HG03064 (cell line): ENCODE data around the gene TBC1D4.

Source experiments
- ATAC-seq: cut with Tn5 transposase; IDR thresholded peaks from one replicate; pipeline ENCODE4 v1.9.1; 2021; ENCODE audit warnings: low read depth; ENCODE audit not compliant: unreplicated experiment

Gene TBC1D4

DNA sequence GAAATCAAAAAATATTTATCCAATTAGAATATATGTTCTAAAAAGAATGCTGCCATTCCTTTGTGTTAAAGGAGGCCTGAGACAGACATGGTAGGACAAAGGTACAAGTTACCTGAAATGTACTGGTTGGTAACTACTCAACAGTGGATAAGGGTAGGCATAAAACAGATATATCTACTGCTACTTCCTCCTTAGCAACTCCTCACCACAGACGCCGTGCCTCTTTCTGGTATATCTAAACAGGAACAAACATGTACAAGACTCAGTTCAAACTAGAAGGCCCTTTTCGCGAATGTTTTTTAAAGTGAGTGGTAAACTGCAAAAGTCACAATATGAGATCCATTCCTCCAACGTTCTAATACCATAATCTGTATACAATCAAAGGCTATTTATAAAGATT, 86.9 kb downstream of the TBC1D4 start:
- no peak for ATAC-seq

DNA sequence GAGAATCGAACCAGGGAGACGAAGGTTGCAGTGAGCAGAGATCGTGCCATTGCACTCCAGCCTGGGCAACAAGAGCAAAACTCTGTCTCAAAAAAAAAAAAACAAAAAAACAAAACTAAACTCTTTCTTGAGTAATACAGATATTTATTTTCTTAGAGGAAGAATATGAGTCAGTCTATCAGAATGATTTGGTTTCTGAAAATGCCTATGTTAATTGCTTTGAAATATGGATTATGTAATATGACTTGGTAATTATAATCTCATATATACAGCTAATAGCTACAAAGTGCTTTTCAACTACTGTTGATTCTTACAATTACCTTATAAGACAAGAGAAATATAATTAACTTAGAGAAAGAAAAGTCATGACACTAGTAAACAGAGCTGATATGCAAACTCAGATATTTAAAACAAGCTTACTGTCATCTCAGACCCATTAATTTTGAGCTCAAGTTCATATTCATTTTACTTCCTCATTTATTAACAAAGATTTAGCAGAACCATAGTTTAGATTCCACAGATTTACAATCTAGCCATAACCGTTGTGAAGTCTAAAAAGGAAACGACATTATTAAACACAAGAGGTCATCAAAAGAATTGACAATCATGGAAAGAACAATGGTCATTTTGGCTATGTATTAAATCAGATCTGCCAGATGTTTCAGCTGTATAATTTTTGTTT, 88.0 kb downstream of the TBC1D4 start:
- no peak for ATAC-seq

DNA sequence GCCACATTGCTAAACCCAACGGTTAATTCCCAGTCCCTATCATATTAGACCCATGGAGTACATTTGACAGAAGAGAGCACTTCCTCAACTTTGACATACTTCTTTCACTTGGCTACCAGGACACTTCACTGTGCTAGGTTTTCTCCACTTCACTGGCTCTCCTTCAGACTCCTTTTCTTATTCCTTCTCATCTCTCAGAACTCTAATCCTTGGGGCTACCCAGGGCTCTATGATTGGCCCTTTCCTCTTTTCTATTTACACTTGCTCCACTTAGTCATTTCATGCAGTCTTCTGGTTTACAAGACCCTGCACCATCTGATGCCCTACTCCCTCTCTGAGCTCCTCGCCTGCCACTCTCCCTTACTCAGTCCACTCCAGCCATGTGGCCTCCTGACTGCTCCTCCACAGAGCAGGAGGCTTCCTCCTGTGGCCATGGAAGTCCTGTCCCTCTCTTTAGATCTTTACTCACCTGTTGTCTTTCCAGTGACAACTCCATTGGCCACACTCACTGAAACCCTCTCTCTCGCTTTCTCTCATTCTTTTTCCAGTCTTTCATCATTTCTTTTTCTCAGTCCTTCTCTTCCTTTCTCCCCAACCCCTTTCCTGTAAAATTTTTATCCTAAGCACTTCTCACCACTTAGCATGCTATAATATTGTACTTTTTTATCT, 90.4 kb downstream of the TBC1D4 start:
- no peak for ATAC-seq

DNA sequence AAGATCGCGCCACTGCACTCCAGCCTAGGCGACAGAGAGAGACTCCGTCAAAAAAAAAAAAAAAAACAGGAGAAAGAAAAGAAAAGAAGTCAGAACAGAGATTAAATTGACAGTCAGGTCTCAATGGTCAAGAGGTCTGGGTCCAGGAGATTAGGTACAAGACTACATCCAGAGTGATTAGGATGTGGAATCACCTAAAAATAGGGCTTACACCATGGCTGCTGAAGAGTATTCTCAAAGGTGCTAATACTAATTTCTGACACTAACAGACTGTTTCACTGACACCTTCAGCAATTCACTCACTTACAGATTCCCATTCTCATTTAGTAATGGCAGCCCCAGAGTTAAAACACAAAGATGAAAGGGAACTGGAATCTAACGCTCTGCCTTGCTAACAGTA, 91.7 kb downstream of the TBC1D4 start:
- ATAC-seq = no peak

DNA sequence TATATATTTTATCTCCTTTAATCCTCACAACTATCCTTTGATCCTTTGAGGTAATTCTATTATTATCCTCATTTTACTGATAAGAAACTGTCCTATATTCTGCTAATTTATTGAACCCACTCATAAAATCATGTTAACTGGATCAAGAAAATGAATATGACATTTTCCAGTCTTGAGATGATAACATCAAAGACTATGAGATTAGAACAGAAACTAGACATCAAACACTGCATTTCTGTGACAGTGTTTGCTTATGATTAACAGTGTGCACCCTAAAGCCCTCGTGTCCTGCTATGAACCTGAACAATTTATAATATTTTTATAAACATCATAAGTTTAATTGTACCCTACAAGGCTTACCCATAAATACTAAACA, 96.3 kb downstream of the TBC1D4 start:
- no peak for ATAC-seq

DNA sequence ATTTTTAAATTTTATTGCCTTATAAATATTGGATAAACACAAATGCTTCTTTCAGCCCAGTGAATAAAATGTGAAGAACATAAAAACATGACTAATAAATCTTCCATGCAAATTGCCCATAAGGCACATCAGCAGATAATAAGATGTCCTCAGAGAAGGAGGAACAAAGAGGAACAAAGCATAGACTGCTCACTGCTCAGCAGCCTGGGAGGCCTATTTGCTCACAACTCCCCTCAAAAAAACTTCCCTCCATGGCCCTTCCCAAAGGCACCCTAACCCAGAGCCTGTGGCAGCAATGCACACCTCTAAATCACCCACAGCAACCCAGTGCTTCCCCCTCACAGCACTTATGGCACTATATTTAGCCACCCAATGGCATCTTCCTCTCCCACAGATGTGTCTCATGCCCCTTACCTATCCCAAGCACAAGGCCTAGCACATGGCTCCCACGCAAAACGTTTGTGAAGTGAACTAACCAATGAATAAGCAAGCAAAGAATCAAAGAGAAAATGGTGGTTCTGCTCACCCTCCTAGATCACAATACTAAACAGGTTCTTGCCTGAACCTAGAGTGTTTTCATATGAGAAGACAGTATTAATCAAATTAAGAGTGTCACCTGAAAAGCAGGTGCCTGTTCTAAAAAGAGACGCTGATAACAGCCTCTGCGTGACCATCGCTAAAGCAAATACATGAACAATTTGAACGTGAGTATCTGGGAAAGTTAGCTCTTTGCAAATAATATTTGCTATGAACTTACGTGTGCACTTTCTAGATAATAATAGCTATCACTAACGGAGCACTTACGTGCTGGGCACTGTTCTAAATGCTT, 96.9 kb downstream of the TBC1D4 start:
- ATAC-seq = no peak

DNA sequence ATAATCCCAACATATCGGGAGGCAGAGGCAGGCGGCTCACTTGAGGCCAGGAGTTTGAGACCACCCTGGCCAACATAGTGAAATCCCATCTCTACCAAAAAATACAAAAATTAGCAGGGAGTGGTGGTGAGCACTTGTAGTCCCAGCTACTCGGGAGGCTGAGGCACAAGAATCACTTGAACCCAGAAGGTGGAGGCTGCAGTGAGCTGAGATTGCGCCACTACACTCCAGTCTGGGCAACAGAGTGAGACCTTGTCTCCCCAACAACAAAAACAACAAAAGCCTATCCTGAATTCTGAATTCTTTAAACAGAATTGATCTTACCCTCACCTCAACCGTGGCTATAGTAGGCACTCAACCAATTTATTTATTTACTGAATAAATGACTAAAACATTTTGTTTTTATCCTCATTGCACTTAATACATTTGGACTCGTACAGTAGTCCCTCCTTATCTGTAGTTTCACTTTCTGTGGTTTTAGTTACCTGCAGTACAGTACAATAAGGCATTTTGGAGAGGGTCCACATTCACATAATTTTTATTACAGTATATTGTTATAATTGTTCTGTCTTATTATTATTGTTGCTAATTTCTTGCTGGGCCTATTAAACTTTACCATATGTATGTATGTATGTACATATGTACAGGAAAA, 98.8 kb downstream of the TBC1D4 start:
- no peak for ATAC-seq

DNA sequence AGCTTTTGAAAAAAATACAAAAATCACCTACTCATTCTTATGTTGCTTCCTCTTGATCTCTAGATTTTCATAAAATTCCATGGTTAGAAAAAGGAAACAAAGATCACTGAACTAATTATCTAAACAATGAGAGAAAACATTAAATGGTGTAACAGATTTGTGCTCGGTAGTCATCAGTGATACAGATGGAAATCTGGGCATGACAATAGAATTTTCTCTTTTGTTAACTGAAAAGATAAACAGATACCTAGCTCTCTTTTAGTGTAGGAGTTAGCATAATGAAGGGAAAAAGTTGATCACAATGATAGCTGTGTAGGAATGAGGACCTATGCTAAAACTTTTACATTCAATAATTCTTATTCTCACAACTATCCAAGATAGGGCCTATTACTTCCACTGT, 103.7 kb downstream of the TBC1D4 start:
- no peak for ATAC-seq

DNA sequence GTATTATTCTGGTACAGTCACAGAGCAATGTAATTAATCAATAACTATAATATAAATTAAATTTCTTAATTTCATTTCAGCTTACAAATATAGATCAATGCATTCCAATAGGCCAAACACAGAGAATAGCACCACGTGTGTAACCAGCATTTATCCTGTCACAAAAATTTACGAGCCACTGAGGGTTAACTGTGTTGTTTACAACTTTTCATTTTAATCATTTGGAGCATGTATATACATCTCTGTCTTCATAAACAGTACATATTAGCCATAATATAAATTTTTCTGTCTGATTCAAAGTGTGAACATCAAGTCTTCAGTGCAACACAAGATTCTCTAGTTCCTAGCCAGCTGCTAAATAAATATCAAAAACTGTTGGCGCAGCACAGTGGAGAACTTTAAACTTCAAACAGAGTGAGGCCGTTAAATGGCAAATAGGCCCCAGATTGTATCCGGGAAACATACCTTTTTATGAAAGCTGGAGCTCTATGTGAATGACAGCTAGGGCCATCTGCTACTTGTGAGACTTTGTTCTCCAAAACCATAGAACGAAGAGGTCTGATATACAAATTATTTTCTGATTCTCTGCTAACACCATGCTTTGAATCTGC, 105.1 kb downstream of the TBC1D4 start:
- ATAC-seq = no peak

DNA sequence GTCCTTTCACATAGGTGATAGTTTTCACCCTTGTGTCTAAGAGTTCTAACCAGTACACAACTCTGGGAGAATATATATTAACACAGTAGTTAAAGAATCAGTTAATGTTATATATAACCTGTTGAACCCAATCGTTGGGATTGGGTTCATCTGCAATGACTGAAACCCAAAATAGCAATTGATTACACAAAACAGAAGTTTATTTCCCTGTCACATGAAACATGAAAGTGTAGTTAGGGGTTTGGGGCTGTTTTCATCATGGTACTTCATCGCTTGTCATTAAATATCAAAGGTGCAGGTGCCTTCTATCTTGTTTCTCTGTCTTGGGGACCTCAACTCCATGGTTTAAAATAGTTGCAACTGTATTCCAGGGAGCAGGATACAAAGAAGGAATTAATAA, 106.6 kb downstream of the TBC1D4 start:
- ATAC-seq = no peak

DNA sequence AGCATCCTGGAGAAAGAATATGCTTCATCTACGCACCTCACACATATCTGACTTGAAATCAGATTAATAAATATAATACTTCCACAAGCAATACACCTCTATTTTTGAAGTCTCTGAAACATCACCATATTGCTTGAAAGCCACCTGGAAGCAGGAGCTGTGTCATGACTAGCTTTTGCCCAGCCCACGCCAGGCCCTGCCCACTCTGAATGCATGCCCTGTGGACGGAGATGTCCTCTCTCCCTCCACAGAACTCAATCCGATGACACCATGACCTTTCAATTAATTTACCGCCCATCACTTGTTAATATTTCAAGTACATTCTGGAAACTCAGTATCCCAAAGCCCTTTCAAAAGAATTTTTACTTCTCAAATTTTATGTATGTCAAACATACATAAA, 108.0 kb downstream of the TBC1D4 start:
- ATAC-seq = no peak

DNA sequence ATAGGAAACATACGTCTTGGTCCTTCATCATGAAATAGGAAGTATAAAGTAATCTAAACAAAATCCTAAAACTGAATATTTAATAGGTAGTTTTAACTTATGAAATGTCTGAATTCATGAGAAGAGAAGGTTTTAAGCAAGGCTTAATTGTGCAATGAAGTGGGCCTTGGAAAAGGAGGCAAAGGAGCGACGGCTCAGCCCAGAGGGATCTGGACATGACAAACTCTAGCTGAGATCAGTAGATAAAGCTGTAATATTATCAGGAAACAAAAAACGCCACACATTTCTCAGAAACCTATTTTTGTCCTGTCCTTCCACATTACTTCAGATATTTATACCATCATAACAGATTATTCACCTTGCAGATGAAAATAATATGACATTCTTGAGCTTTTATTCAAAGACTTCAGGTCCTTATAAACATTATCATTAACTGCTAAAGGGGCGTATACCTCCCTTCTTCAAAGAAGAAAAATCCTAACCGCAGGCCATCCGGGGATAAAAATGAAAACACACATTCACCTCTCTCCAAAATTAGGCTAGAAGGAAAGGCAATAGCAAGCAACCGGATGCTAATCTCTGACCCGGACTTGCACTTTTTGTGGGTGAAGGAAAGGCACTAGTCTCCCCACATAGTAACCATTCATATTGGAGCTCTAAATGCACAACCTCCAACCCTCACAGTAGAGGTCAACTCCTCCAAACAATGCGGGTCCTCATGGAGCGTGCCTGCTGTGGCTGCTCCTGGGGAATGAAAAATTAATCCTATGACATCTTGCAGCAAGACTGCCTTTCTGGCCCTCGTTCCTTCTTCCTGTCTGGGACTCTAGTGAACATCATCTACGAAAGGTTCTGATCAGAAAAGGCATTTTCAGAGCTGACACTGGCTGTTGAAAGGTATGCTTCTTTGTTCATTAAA, 108.8 kb downstream of the TBC1D4 start:
- no peak for ATAC-seq

DNA sequence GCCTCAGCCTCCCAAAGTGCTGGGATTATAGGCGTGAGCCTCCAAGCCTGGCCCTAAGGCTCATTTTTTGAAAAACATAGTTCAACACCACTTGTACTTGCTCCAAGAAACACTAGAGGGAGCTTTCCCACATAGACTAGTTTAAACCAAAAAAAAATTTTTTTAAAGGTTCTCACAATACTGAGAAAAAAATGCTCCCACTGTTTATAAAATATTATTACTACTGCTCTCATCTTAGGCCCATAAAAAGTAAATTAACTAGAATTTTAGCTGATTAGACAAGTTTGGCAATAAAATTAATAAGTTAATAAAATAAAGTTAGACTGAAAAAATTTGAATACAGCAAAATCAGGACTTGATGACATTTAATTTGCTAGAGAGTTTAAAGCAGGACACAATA, 109.5 kb downstream of the TBC1D4 start:
- ATAC-seq = peak; percentile 65

DNA sequence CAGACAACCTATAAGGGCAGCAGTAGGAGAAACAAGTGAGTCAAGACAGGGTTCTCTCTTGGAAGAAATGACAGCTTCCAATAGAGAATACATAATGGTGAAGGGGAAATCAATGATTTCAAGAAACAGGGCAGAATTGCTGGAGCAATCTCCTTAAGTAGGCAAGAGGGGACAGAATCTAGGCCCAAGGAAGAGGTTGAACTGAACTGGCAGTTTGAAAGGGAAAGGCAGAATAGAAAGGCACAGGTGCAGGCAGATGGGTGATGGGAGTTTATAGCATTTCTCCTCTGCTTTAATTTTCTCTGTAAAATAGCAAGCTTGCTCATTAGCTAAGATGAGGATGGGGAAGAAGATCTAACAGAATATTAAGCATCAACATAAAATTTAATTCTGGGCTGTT, 110.8 kb downstream of the TBC1D4 start:
- no peak for ATAC-seq

DNA sequence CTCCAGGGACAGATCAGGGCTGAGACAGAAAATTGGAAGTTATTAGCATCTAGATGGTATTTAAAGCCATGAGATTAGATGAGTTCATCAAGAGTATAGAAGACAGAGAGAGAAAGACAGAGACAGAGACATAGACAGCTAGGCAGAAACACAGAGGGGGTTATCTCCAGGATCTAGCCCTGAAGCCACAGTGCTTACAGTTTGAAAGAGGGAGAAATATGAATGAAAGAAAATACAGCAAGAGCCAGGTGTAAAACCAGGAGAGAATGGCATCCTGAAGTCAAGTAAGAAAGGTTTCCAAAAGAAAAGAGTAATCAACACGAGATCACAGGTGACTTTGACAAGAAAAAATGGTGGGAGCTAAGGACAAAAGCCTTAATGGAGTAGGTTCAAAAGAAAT, 111.2 kb downstream of the TBC1D4 start:
- ATAC-seq = no peak

DNA sequence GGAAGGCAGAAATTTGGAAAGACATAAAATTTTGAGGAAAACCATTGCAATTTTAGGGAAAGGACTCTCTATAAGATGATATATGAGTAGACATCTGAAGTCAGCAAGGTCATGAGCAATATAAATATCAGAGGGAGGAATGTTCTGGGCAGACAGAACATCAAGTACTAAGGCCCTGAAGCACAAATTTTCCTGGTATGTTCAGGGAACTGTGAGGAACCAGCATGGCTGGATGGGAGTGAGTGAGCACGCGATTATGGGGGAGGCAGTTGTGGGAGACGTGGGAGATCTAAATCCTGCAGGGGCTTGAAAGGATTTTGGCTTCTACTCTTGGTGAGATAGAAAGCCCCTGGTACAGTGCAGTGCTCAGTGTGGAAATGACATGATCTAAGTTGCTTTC, 112.0 kb downstream of the TBC1D4 start:
- no peak for ATAC-seq

DNA sequence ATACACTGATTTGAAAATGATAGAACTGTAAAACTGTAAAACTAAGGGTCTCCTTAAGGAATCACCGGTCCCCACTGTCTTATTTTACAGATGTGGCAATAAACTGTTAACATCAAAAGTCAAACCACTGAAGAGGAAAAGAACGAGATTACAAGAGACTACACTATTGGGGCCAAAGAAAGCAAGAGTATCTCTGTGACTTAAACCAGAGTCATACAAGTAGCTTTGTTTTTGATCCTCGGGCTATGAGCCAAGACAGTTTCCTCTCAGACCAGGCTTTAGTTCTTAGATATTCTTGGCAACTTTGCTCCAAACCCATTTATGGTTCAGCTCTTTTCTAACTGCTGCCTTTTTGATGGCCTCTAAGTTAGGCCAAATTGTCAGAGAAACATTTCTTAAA, 113.8 kb downstream of the TBC1D4 start:
- no peak for ATAC-seq

DNA sequence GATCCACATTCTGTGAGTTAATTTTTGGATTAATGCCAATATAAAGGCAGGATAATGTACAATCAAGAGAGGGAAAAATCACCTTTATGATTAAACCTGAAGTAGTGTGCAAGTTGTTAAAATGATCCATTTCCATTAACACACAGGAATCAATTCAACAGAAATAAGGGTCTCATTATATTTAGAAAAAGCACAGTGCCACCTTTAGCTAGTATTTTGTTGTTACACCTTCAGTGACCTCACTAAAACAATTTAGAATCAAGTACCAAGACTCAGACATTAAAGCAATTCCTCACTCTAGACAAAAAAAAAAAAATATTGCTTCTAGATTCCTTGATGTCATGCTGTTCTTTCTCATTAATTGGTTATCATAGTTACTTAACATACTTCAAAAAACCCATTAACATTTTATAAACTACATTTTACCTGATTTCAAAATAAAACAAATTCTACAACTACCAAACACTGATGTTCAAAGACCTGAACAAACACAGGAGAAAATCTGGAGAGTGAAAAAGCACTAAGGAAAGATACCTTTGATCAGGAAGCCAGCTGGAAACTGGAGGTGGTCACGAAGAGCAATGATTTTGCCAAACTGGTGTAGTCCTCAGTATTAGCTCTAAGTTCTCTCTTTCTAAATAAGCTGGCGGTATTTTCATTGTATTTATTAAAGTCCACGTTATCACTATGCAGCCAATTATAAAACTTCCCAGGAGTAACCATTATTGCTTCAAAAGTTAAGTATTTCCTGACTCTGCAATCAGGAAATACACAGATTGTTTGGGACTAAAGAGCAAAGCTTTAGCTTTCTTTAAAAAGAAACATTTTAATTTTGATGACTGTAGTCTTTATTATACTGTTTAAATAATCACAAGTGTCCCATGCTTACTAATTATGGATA, 115.3 kb downstream of the TBC1D4 start:
- ATAC-seq = peak; percentile 19

DNA sequence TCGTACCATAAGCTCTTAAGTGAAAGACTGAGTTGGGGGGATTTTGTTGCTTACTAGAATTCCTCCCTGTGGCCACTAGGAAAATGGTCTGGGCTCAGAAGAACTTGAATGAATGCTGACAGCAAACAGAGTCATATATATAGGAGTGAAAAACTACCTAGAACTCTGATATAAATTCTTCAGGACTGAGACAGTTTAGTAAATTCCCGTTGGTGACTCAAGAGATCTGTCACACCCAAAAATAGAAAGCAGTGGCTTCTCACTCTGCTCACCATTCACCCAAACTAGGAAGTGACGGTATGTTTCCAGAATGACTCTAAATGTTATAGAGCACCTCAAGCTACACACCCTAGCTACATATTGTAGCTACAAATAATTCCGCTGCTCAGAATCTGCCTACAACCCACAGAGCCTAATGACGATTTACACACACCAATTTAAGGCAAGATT, 116.2 kb downstream of the TBC1D4 start:
- ATAC-seq = peak; percentile 92
